Suprapubic skin (tissue), 4 donors: Measurements from ENCODE around the gene STYX.

Source experiments
- POLR2A ChIP-seq, 2 donors: fragments of 450-650 bp; IDR thresholded peaks; one replicate each; pipeline ENCODE4 v1.6.1; 2017; ENCODE audit warnings: antibody characterized with exemption in 2 of 2, mild to moderate bottlenecking in 2 of 2, moderate library complexity in 2 of 2
- POLR2AphosphoS5 ChIP-seq, 3 donors: sonication (generic); formaldehyde crosslinking; IDR thresholded peaks; one replicate each; pipeline ENCODE4 v1.6.1; 2017; ENCODE audit warnings: antibody characterized with exemption in 3 of 3
- TF ChIP-seq, protein P1 (sequence below), 2 donors: fragments of 200-600 bp in 1 of 2; fragments of 450-650 bp in 1 of 2; sonication (generic) in 1 of 2; IDR thresholded peaks; one replicate each; pipeline ENCODE4 v1.5.1; 2016 to 2019; ENCODE audit warnings: antibody characterized with exemption in 2 of 2, mild to moderate bottlenecking in 1 of 2, moderate library complexity in 1 of 2

DNA sequence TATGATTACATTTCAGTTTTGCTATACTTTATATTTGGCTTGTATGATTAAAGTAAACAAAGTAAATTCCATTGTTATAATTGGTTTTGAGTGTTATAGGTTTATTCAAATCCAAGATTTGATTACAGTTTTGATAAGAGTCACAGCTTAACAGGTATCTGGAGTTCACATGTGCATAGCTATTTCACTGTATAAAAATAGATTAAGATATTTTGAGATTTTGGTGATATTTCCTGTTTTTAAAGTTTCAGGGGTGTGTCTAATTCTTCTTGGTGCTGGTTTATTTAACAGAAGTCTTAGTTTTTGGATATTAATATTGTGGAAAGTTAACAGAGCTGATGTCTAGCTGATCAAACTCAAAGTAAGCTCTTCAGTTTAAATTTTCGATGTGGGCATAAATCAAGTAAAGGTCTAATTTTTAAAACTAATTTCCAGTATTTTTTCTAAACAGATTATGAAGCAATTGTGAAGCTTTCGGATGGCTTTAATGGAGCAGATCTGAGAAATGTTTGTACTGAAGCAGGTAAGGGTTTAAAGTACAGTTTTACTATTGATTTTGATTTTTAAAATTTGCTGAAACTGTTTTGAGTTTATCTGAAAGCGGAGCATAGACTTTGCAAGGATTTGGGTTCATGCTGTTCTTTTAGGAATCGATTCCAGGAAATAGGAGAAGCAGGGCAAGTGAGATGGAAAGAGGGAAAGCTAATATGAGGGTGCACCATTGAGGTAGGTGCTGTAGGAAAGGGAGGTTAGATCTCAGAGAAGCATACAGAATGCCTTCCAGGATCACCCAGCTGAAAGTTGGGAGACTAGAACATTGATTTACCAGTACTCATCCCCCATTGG, 6.2 kb upstream of the STYX start:
- TF ChIP-seq, protein P1, sequence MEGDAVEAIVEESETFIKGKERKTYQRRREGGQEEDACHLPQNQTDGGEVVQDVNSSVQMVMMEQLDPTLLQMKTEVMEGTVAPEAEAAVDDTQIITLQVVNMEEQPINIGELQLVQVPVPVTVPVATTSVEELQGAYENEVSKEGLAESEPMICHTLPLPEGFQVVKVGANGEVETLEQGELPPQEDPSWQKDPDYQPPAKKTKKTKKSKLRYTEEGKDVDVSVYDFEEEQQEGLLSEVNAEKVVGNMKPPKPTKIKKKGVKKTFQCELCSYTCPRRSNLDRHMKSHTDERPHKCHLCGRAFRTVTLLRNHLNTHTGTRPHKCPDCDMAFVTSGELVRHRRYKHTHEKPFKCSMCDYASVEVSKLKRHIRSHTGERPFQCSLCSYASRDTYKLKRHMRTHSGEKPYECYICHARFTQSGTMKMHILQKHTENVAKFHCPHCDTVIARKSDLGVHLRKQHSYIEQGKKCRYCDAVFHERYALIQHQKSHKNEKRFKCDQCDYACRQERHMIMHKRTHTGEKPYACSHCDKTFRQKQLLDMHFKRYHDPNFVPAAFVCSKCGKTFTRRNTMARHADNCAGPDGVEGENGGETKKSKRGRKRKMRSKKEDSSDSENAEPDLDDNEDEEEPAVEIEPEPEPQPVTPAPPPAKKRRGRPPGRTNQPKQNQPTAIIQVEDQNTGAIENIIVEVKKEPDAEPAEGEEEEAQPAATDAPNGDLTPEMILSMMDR (IDR thresholded peaks at IDR 0.05): no peak
- TF ChIP-seq POLR2A (IDR thresholded peaks at IDR 0.05): no peak
- no peak for TF ChIP-seq POLR2AphosphoS5 (IDR thresholded peaks at IDR 0.05)
